HG03565 (cell line): ENCODE data around the gene NAA60.

Source experiments
- ATAC-seq: cut with Tn5 transposase; IDR thresholded peaks from one replicate; pipeline ENCODE4 v1.9.1; 2021; ENCODE audit warnings: mild to moderate bottlenecking, moderate library complexity; ENCODE audit not compliant: unreplicated experiment

The NAA60 gene

DNA sequence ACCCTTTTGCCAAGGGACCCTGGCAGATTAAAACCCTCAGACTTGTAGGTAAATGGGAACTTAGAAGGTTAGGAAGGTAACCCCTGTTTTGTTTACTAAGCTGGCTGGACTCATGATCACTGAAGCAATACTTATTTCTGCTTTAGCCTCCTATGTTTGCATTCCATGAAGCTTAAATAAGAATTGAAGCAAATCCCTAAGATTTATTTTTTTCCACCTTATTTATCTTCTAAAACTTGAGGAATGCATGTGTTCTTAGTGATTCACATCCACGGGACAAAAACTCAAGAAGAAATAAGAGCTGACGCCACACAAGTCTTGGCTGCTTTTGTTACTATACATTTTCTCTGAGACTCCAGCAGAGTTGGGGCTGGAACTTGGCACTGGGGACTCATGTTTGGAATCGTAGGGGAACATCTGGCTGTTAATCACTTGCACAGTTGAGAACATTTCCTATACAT, 92.8 kb downstream of the NAA60 start:
- no peak for ATAC-seq
